ENCODE results near the gene FOXN3. TPM values are rescaled to one million over a fixed set of nuclear protein-coding genes. Genes with fewer than 3 reads are reported as not detected.

Gene FOXN3
- total RNA-seq, 1 experiment from 2014 or later: 8.8 TPM

GRCh38 chr14:89270439-89271227, 146.4 kb downstream of the FOXN3 start:
- H3K27ac ChIP-seq (ENCODE audit: low read length): no peak overlapping the region
- H3K4me1 ChIP-seq (ENCODE audit: control insufficient read depth, insufficient read depth, low read length): no peaks in the 10 kb centered on the region
- ChIA-PET CTCF (no interaction called here), POLR2A (no interaction called here)
- H3K4me3 ChIP-seq (ENCODE audit: low read depth in 2 of 2, low read length in 2 of 2): no peak overlapping the region
- in situ Hi-C loops (cut with HindIII; ENCODE audit: low pct_unique_long_range_greater_than_20kb, low sequenced_read_pairs) (no loop called here), intact Hi-C loops (cut with micrococcal nuclease; ENCODE audit: unreplicated experiment) (no loop called here)
- no peaks in the 10 kb centered on the region for H3K27me3 ChIP-seq (ENCODE audit: control insufficient read depth, insufficient read depth, low read length)
- ATAC-seq (no peak), DNase-seq (ENCODE audit: low read depth, low spot score) (no peak)
- no TSS peak for BruUV-seq (replicated peaks)
- H3K36me3 ChIP-seq (ENCODE audit: control insufficient read depth, insufficient read depth, low read length): no peaks in the 10 kb centered on the region
- no peaks in the 10 kb centered on the region for H3K9me3 ChIP-seq (ENCODE audit: control insufficient read depth, insufficient read depth, low read depth, low read length)
- TF ChIP-seq REST (IDR thresholded peaks at IDR 0.05; ENCODE audit: insufficient read depth in 1 of 2, low read depth in 2 of 2, low read length in 1 of 2): no peak
- TF ChIP-seq CTCF (IDR thresholded peaks at IDR 0.05): no peak
- TF ChIP-seq SIN3A (IDR thresholded peaks at IDR 0.05; ENCODE audit: borderline replicate concordance, insufficient read depth, low read depth, low read length): no peak
- TF ChIP-seq TCF7L2 (IDR thresholded peaks at IDR 0.05; ENCODE audit: low read depth, low read length): no peak
- no peak for TF ChIP-seq POLR2AphosphoS5 (IDR thresholded peaks at IDR 0.05; ENCODE audit: low read depth, low read length)

GRCh38 chr14:89269404-89269803, 147.6 kb downstream of the FOXN3 start:
- H3K4me3 ChIP-seq (ENCODE audit: low read depth in 2 of 2, low read length in 2 of 2): no peak overlapping the region
- H3K4me1 ChIP-seq (ENCODE audit: control insufficient read depth, insufficient read depth, low read length): no peaks in the 10 kb centered on the region
- H3K27me3 ChIP-seq (ENCODE audit: control insufficient read depth, insufficient read depth, low read length): no peaks in the 10 kb centered on the region
- CTCF ChIA-PET: no interaction called here
- ATAC-seq (no peak), DNase-seq (ENCODE audit: low read depth, low spot score) (no peak)
- no peaks in the 10 kb centered on the region for H3K9me3 ChIP-seq (ENCODE audit: control insufficient read depth, insufficient read depth, low read depth, low read length)
- H3K27ac ChIP-seq (ENCODE audit: low read length): no peak overlapping the region
- H3K36me3 ChIP-seq (ENCODE audit: control insufficient read depth, insufficient read depth, low read length): no peaks in the 10 kb centered on the region
- in situ Hi-C loops (cut with HindIII; ENCODE audit: low pct_unique_long_range_greater_than_20kb, low sequenced_read_pairs) (no loop called here), intact Hi-C loops (cut with micrococcal nuclease; ENCODE audit: unreplicated experiment) (no loop called here)
- POLR2A ChIA-PET: no interaction called here
- no TSS peak for BruUV-seq (replicated peaks)
- TF ChIP-seq REST (IDR thresholded peaks at IDR 0.05; ENCODE audit: insufficient read depth in 1 of 2, low read depth in 2 of 2, low read length in 1 of 2) (no peak), TCF7L2 (IDR thresholded peaks at IDR 0.05; ENCODE audit: low read depth, low read length) (no peak)
